Measurements from ENCODE around the gene IGF1R.

The IGF1R gene

DNA sequence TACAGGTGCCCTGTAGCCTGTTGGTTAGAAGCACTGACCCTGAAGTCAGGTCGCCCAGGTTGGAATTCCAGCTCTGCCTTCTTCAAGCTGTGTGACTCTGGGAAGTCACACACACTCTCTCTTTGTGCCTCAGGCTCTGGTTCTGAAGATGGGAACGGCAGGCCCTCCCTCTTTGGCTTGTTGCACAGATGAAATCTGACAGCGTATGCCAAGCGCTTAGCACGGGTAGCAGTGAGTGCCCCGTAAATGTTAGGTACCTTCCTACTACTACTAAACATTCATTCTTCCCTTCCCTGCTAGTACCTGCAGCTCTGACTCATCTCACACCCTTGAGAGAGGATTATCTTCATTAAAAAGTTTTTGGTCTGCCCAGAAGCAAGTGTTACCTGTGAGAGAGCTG is 220.2 kb downstream of the IGF1R start:
- Mint-ChIP-seq H3K9me3 (no peaks in the 10 kb centered on the region), H3K4me1 (peaks cover 22% of the 10 kb centered on the region), H3K36me3 (peaks cover 6% of the 10 kb centered on the region)

DNA sequence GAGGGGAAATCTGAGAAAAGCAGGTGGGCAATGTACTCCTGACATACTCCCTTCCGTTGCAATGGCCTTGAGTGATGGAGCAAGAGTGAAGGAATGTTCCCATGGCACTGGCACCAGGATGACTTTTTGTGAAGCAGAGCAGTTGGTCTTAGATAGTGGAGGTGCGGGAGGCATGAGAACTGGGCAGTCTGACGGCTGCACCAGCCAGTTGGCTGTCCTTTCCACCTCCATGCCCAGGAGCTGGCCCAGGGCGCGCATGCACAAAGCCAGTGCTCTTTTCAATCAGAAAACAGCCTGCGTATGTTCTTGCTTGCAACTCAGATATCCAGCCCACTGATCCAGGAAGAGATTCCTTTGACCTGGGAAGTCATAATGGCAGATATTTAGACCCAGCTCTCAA is 222.4 kb downstream of the IGF1R start:
- Mint-ChIP-seq H3K9me3 (no peaks in the 10 kb centered on the region), H3K27ac (no peak overlapping the region), H3K36me3 (peaks cover 6% of the 10 kb centered on the region), H3K4me3 (no peak overlapping the region), H3K27me3 (peaks cover 16% of the 10 kb centered on the region), H3K4me1 (peaks cover 23% of the 10 kb centered on the region)
- no peak for ATAC-seq

More for the DNA sequence above, 220.2 kb downstream of the IGF1R start:
- H3K27me3 Mint-ChIP-seq, result peaks cover 1% of the 10 kb centered on the region
- ATAC-seq, result no peak
- H3K27ac Mint-ChIP-seq, result no peak overlapping the region
- H3K4me3 Mint-ChIP-seq, result no peak overlapping the region

GRCh38 chr15:98872774-98873173 is 224.4 kb downstream of the IGF1R start:
- Mint-ChIP-seq H3K4me3 (no peak overlapping the region), H3K4me1 (peaks cover 8% of the 10 kb centered on the region), H3K9me3 (no peaks in the 10 kb centered on the region), H3K27me3 (peaks cover 16% of the 10 kb centered on the region), H3K27ac (no peak overlapping the region), H3K36me3 (peaks cover 6% of the 10 kb centered on the region)
- ATAC-seq, result no peak

DNA sequence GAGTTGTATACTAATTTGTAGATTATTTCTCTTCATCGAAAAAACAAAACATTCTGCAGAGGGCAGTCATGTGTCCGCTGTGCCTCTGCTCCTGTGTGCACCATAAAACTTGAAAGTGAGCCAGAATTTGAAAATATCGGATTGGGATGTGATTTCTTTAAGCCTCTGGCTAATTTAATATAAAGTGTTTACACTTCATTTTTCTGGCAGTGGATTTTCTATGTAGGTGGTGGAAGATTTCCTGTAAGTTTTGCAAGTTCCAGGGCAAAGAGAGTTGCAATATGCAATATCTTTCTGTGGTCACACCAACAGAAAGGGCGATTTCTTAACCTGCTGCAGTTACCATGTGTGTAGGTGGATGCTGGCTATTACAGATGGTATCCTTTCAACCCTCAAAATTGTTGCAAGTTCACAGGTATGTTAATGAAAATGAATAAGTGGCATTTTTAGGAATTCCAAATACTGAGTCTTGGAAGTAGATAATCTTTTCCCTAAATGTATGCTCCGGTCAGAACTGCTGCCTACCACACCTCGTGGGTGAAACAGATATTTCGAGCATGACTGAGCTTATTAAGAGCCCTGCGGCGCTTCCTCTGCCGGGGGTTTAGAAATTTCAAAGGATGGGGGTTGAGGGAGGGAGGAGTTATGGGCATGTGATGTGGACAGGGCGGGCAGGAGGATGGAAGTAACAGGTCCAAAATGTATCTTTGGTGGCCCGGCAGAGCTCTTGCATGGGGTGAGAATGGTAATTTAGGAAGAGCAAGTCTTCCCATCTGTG is 225.3 kb downstream of the IGF1R start:
- ATAC-seq, result peak; percentile 64
- H3K4me3 Mint-ChIP-seq, result peak overlapping the region; percentile 47
- peaks cover 8% of the 10 kb centered on the region for H3K4me1 Mint-ChIP-seq

GRCh38 chr15:98874370-98874769 is 226.0 kb downstream of the IGF1R start:
- peaks cover 6% of the 10 kb centered on the region for H3K36me3 Mint-ChIP-seq
- peaks cover 16% of the 10 kb centered on the region for H3K27me3 Mint-ChIP-seq
- no peak for ATAC-seq
- no peak overlapping the region for H3K27ac Mint-ChIP-seq
- H3K4me1 Mint-ChIP-seq, result peaks cover 8% of the 10 kb centered on the region
- H3K4me3 Mint-ChIP-seq, result no peak overlapping the region
- H3K9me3 Mint-ChIP-seq, result no peaks in the 10 kb centered on the region

More for the DNA sequence above, 225.3 kb downstream of the IGF1R start:
- Mint-ChIP-seq H3K9me3 (no peaks in the 10 kb centered on the region), H3K36me3 (peaks cover 6% of the 10 kb centered on the region), H3K27me3 (peaks cover 16% of the 10 kb centered on the region), H3K27ac (no peak overlapping the region)

DNA sequence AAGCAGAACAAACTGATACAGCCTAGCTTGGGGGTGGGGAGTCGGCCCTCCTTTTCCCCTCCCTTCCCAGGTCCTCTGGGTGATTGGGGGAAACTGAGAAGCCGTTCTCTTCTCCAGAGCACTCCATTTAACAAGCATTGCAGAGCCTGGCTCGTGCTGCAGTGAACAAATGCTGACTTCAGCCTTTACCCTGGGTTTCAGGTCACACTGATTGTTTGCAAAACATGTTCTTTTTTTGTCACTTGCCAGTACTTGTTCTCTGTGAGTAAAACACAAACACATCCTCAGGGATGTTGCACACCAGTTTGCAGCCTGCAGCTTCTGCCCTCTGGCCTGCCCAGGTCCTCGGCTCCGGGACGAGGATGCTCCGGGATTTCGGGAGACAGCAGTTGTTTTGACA is 226.4 kb downstream of the IGF1R start:
- H3K27ac Mint-ChIP-seq, result no peak overlapping the region
- H3K4me3 Mint-ChIP-seq, result no peak overlapping the region
- H3K36me3 Mint-ChIP-seq, result peaks cover 6% of the 10 kb centered on the region
- ATAC-seq, result no peak
- H3K27me3 Mint-ChIP-seq, result peaks cover 16% of the 10 kb centered on the region
- H3K9me3 Mint-ChIP-seq, result no peaks in the 10 kb centered on the region
- peaks cover 8% of the 10 kb centered on the region for H3K4me1 Mint-ChIP-seq

DNA sequence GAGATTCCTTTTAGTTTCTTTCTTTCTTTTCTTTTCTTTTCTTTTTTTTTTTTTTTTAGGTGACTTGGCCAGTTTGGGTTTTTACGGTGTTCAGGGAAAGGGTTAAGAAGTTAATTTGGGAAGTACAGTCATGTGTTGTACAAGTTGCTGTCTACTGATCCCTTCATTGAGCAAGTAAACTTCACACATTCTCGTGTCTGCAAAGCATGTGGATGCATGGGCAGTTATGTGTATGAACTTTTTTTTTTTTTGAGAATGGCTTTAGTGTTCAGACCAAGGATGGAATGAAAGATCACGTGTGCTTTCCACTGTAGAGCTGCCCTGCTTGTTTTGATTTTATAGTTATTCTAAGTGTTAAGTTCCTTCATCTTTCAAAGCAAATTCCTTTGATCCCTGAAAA is 227.0 kb downstream of the IGF1R start:
- no peak overlapping the region for H3K4me3 Mint-ChIP-seq
- peaks cover 16% of the 10 kb centered on the region for H3K27me3 Mint-ChIP-seq
- H3K27ac Mint-ChIP-seq, result no peak overlapping the region
- no peaks in the 10 kb centered on the region for H3K9me3 Mint-ChIP-seq
- no peak for ATAC-seq
- H3K36me3 Mint-ChIP-seq, result peaks cover 6% of the 10 kb centered on the region
- H3K4me1 Mint-ChIP-seq, result peaks cover 8% of the 10 kb centered on the region

DNA sequence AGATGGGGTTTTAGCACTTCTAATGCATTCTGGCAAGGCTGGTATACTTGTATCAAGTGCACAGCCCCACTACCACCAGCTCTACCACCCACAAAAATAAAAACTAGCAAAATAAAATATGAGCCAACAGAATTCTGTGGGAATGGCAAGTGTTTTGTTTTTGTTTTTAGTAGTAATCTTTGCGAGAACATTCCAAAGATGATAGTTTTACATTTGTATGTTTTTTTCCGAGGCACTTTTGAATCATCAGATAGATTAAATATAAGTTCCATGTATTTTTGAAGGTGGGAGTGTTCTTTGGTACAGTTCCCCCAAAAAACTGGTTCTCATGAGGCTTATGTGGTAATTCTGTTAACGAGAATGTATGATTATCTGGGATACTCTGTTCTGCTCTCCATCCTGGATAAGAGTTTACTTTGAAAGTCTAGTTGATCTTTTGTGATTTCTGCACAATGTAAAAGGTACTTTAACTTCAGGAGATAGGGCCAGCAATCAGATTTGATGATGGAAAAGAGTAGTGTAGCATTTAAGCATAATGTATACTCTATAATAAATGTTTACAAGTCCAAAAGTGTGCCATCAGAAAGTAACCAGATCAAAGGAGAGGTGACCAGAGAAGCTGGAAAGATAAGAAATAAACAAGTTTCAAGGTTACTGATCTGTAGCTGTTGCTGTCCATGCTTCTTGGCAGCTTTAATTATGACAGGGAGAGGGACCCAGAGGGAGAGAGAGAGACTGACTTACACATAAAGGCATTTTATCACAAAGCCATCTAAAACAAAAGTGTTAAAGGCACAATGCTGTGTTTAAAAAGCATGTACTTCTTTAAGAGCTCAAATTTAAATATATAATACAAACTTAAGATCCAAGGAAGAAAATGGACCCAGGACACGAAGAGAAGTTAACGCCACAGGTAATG is 228.4 kb downstream of the IGF1R start:
- H3K27ac Mint-ChIP-seq, result no peak overlapping the region
- no peaks in the 10 kb centered on the region for H3K9me3 Mint-ChIP-seq
- H3K4me3 Mint-ChIP-seq, result no peak overlapping the region
- peaks cover 16% of the 10 kb centered on the region for H3K27me3 Mint-ChIP-seq
- H3K4me1 Mint-ChIP-seq, result peaks cover 8% of the 10 kb centered on the region
- H3K36me3 Mint-ChIP-seq, result no peaks in the 10 kb centered on the region
- ATAC-seq, result no peak

- no peaks in the 10 kb centered on the region for H3K36me3 Mint-ChIP-seq
- H3K4me3 Mint-ChIP-seq, result no peak overlapping the region
- ATAC-seq, result no peak
- H3K27me3 Mint-ChIP-seq, result peaks cover 16% of the 10 kb centered on the region
- H3K4me1 Mint-ChIP-seq, result peaks cover 16% of the 10 kb centered on the region
- no peak overlapping the region for H3K27ac Mint-ChIP-seq
- no peaks in the 10 kb centered on the region for H3K9me3 Mint-ChIP-seq
These were observed 229.8 kb downstream of the IGF1R start for GRCh38 chr15:98878172-98878571.

GRCh38 chr15:98878862-98879261 is 230.5 kb downstream of the IGF1R start:
- Mint-ChIP-seq H3K4me1 (peaks cover 13% of the 10 kb centered on the region), H3K4me3 (no peak overlapping the region), H3K36me3 (no peaks in the 10 kb centered on the region), H3K9me3 (no peaks in the 10 kb centered on the region), H3K27ac (no peak overlapping the region), H3K27me3 (peaks cover 12% of the 10 kb centered on the region)
- ATAC-seq, result peak; percentile 35

GRCh38 chr15:98881526-98882520 is 233.5 kb downstream of the IGF1R start:
- H3K27ac Mint-ChIP-seq, result no peak overlapping the region
- ATAC-seq, result peak; percentile 49
- no peaks in the 10 kb centered on the region for H3K9me3 Mint-ChIP-seq
- no peak overlapping the region for H3K4me3 Mint-ChIP-seq
- no peaks in the 10 kb centered on the region for H3K36me3 Mint-ChIP-seq
- H3K27me3 Mint-ChIP-seq, result no peaks in the 10 kb centered on the region
- H3K4me1 Mint-ChIP-seq, result peaks cover 8% of the 10 kb centered on the region

- no peak overlapping the region for H3K27ac Mint-ChIP-seq
- no peaks in the 10 kb centered on the region for H3K36me3 Mint-ChIP-seq
- no peak overlapping the region for H3K4me3 Mint-ChIP-seq
- H3K9me3 Mint-ChIP-seq, result no peaks in the 10 kb centered on the region
- no peaks in the 10 kb centered on the region for H3K27me3 Mint-ChIP-seq
- no peak for ATAC-seq
- H3K4me1 Mint-ChIP-seq, result peaks cover 8% of the 10 kb centered on the region
These were observed 235.1 kb downstream of the IGF1R start for GRCh38 chr15:98883478-98883877.

- Mint-ChIP-seq H3K36me3 (no peaks in the 10 kb centered on the region), H3K4me3 (no peak overlapping the region), H3K27me3 (no peaks in the 10 kb centered on the region), H3K9me3 (no peaks in the 10 kb centered on the region), H3K4me1 (peaks cover 14% of the 10 kb centered on the region), H3K27ac (no peak overlapping the region)
- no peak for ATAC-seq
These were observed 236.6 kb downstream of the IGF1R start for GRCh38 chr15:98884894-98885293.

DNA sequence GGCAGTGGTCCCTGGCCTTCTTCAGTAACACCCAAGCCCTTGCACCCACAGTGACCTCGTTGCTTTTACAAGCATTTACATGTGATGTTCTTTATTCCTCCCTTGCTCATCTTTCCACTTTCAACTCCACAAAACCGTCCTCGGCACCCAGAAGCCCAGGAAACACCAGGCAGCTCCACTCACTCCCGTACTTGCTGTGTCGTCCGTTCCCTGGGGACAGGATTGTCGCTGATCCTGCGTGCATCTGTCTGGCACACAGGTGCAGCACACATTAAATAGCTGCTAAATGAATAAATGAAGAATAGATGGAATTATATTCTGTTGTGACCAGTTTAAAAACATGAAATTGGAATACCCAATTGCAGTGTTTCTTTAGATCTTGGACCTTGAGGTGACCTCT is 239.6 kb downstream of the IGF1R start:
- no peaks in the 10 kb centered on the region for H3K9me3 Mint-ChIP-seq
- H3K27me3 Mint-ChIP-seq, result no peaks in the 10 kb centered on the region
- H3K27ac Mint-ChIP-seq, result no peak overlapping the region
- ATAC-seq, result no peak
- H3K4me3 Mint-ChIP-seq, result no peak overlapping the region
- H3K36me3 Mint-ChIP-seq, result no peaks in the 10 kb centered on the region
- peaks cover 5% of the 10 kb centered on the region for H3K4me1 Mint-ChIP-seq
